H1 (cell line): ENCODE data around the gene ZNF366. TPM values are rescaled to one million over a fixed set of nuclear protein-coding genes. Genes with fewer than 3 reads are reported as not detected.

Experiments
- CREB1 ChIP-seq: IDR thresholded peaks from 2 replicates; pipeline ENCODE4 v1.6.1; 2012; ENCODE audit warnings: inconsistent platforms
- CTCF ChIP-seq, 3 experiments: IDR thresholded peaks; 1 replicate in 2 of 3; 2 replicates in 1 of 3; pipeline versions ENCODE4 v1.5.1 to v1.6.1; 2011; ENCODE audit warnings: low read length in 3 of 3, mild to moderate bottlenecking in 3 of 3, inconsistent platforms in 2 of 3, low read depth in 1 of 3, moderate library complexity in 1 of 3; ENCODE audit not compliant: insufficient read depth in 1 of 3; ENCODE audit errors: control extremely low read depth in 1 of 3
- SAP30 ChIP-seq: fragments of 300-600 bp; sonication (generic); IDR thresholded peaks from 2 replicates; pipeline ENCODE4 v1.7.1; 2012; ENCODE audit warnings: low read length, moderate library complexity, mild to moderate bottlenecking, inconsistent platforms; ENCODE audit not compliant: insufficient read depth, insufficient replicate concordance
- SP1 ChIP-seq: IDR thresholded peaks from 2 replicates; pipeline ENCODE4 v1.6.1; 2011; ENCODE audit warnings: low read depth, low read length
- SUZ12 ChIP-seq: fragments of 200-600 bp; sonication (generic); IDR thresholded peaks from 2 replicates; pipeline ENCODE4 v1.6.1; 2012; ENCODE audit warnings: mild to moderate bottlenecking, inconsistent platforms, low read length, moderate library complexity, mixed read lengths
- TEAD4 ChIP-seq: IDR thresholded peaks from 2 replicates; pipeline ENCODE4 v1.6.1; 2012; ENCODE audit warnings: low read depth, low read length, inconsistent platforms, mixed read lengths
- polyA plus RNA-seq, 7 experiments: library from polyadenylated mRNA; depleted of rRNA in 3 of 7; stranded (reverse) in 5 of 7; unstranded in 2 of 7; fragments of >200 nt in 5 of 7; fragments of 200-250 nt in 2 of 7; gene quantifications; 1 replicate in 5 of 7; 2 replicates in 1 of 7; 4 replicates in 1 of 7; pipeline versions ENCODE4 v1.2.1 to v1.2.3, GENCODE V29; 2011 to 2013; ENCODE audit warnings: missing spikeins in 2 of 7, mixed read lengths in 2 of 7
- total RNA-seq: library from RNA; stranded (reverse); fragmentation: NEBNext Ultra II Directional; extraction: Animal tissue kit (Norgen Biotek cat#: 25700); gene quantifications from 2 replicates; pipeline ENCODE4 v1.2.1, GENCODE V29; 2021

ZNF366 gene
- total and polyA plus RNA-seq, 2 of the 8 experiments (the other 6 are each of a cell fraction or from before 2014, with no cell fraction given) = not detected

DNA sequence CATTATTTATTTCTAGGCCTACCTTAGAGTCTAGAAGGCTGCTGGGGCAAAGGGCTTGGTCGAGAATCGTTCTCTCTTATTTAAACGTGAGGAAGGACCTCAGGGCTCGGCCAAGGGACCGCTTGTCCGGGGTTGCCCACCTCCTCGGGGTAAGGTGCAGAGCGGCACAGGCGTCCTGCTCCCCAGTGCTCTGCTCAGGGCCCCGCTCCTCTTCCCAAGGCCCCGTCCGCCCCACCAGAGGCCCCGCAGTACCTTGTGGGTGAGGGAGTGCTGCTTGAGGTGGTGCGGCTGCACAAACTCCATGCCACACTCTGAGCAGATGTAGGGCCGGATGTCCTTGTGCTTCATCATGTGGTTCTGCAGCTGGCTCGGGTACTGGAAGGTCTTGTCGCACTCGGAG is 47.3 kb downstream of the ZNF366 start (continued):
- TF ChIP-seq CTCF (IDR thresholded peaks at IDR 0.05; ENCODE audit: control extremely low read depth in 1 of 3, insufficient read depth in 1 of 3, low read depth in 1 of 3, low read length in 3 of 3) (no peak), SP1 (no peak), SAP30 (no peak), TEAD4 (no peak), CREB1 (no peak), SUZ12 (no peak)
